Testis (tissue), 3 donors: ENCODE results near the gene TAS2R4. TPM values are rescaled to one million over a fixed set of nuclear protein-coding genes. Genes with fewer than 3 reads are reported as not detected.
"Not testable (repeated sequence)": the region's sequence is repeated elsewhere in the genome, so short reads cannot be mapped to it uniquely, and the experiment has no call there.

Experiments used
- DNase-seq: peaks from one replicate; pipeline ENCODE4 v3.0.0-alpha.2; 2019
- H3K27ac ChIP-seq, 2 donors: fragments of 200-600 bp; sonication (generic); one replicate each; pipeline ENCODE4 v1.5.1; 2019
- H3K27me3 ChIP-seq: fragments of 200-600 bp; sonication (generic); one replicate; pipeline ENCODE4 v1.5.1; 2019
- H3K36me3 ChIP-seq: fragments of 200-600 bp; sonication (generic); one replicate; pipeline ENCODE4 v1.5.1; 2017; ENCODE audit warnings: low read depth; ENCODE audit errors: missing control alignments
- H3K4me1 ChIP-seq: fragments of 200-600 bp; sonication (generic); one replicate; pipeline ENCODE4 v1.5.1; 2019
- H3K4me3 ChIP-seq, 2 donors: fragments of 200-600 bp; sonication (generic); one replicate each; pipeline ENCODE4 v1.5.1; 2017 to 2019
- H3K9me3 ChIP-seq: fragments of 200-600 bp; sonication (generic); one replicate; pipeline ENCODE4 v1.5.1; 2017
- POLR2A ChIP-seq: fragments of 450-650 bp; IDR thresholded peaks from one replicate; pipeline ENCODE4 v1.6.1; 2017; ENCODE audit warnings: antibody characterized with exemption, mild to moderate bottlenecking, moderate library complexity
- WGBS, 2 donors: methylation state at CpG; one replicate each; pipeline ENCODE4 v1.1.5; 2018; 5-methylcytosine and 5-hydroxymethylcytosine counted together
- intact Hi-C: fragments of 100-400 bp; cut with DNase I; formaldehyde crosslinking; loops from one replicate; pipeline ENCODE4 v1.15.1; 2023; ENCODE audit warnings: low total_unique reads
- polyA plus RNA-seq: library from polyadenylated mRNA; stranded (reverse); fragments of 350-450 nt; fragmentation: Illumina TruSeq; extraction: RNeasy Lipid Tissue Mini Kit (QIAGEN cat#74804); gene quantifications from one replicate; pipeline ENCODE4 v1.2.3, GENCODE V29; 2014; ENCODE audit warnings: low read depth, low replicate concordance; ENCODE audit not compliant: insufficient read depth
- total RNA-seq, 2 donors: library from RNA; depleted of rRNA; stranded (reverse); fragments of >200 nt; gene quantifications; one replicate each; pipeline ENCODE4 v1.2.3, GENCODE V29; 2016
- TF ChIP-seq, protein P1 (sequence below), 3 experiments: fragments of 450-650 bp in 2 of 3; fragments of 200-600 bp in 1 of 3; sonication (generic) in 1 of 3; IDR thresholded peaks; one replicate each; pipeline ENCODE4 v1.5.1; 2016 to 2019; ENCODE audit warnings: antibody characterized with exemption in 3 of 3, mild to moderate bottlenecking in 2 of 3, moderate library complexity in 1 of 3

TAS2R4 gene
- total and polyA plus RNA-seq, 3 donors from 2014 or later, result 0.71 to 8.2 (median 6.8) TPM

DNA sequence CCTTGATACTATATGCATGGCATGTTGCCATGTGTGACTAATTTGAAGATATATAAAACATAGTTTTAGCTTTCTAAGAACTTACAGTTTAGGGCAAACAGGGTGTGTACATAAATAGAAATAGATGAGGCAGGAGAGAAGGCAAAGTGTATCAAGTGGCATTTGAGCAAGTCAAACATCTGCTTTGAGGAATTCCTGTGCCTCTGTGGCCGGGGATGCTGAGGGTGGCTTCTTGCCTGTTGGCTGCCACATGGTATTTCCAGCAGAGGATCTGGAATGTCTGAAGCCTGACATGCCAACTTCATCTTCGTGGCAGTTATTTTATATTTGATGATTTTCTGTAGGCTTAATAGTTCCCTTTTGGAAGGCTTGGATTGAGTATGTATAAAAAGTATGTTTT is 32.3 kb upstream of the TAS2R4 start:
- Histone ChIP-seq H3K9me3 (no peaks in the 10 kb centered on the region), H3K36me3 (no peaks in the 10 kb centered on the region), H3K27me3 (no peaks in the 10 kb centered on the region), H3K4me1 (peaks cover 9% of the 10 kb centered on the region), H3K4me3 (no peak overlapping the region), H3K27ac (no peak overlapping the region)
- DNase-seq, result no peak
- 78 to 87% methylated on average over 2 of the region's 2 CpGs for WGBS, 2 donors
- no peak for TF ChIP-seq POLR2A
- TF ChIP-seq, protein P1, sequence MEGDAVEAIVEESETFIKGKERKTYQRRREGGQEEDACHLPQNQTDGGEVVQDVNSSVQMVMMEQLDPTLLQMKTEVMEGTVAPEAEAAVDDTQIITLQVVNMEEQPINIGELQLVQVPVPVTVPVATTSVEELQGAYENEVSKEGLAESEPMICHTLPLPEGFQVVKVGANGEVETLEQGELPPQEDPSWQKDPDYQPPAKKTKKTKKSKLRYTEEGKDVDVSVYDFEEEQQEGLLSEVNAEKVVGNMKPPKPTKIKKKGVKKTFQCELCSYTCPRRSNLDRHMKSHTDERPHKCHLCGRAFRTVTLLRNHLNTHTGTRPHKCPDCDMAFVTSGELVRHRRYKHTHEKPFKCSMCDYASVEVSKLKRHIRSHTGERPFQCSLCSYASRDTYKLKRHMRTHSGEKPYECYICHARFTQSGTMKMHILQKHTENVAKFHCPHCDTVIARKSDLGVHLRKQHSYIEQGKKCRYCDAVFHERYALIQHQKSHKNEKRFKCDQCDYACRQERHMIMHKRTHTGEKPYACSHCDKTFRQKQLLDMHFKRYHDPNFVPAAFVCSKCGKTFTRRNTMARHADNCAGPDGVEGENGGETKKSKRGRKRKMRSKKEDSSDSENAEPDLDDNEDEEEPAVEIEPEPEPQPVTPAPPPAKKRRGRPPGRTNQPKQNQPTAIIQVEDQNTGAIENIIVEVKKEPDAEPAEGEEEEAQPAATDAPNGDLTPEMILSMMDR (IDR thresholded peaks at IDR 0.05), result no peak
- intact Hi-C loops, result no loop called here

GRCh38 chr7:141748396-141748795 is 28.1 kb upstream of the TAS2R4 start:
- Histone ChIP-seq H3K4me1 (no peaks in the 10 kb centered on the region), H3K36me3 (no peaks in the 10 kb centered on the region), H3K4me3 (no peak overlapping the region), H3K9me3 (no peaks in the 10 kb centered on the region), H3K27me3 (no peaks in the 10 kb centered on the region), H3K27ac (no peak overlapping the region)
- 90 to 93% methylated on average over 2 of the region's 2 CpGs for WGBS, 2 donors
- DNase-seq, result no peak
- TF ChIP-seq, protein P1 (IDR thresholded peaks at IDR 0.05), result no peak
- no peak for TF ChIP-seq POLR2A
- intact Hi-C loops, result no loop called here

GRCh38 chr7:141751904-141752303 is 24.6 kb upstream of the TAS2R4 start:
- H3K9me3 ChIP-seq, H3K4me3 ChIP-seq, intact Hi-C loops, H3K27ac ChIP-seq, DNase-seq, H3K36me3 ChIP-seq, H3K27me3 ChIP-seq, H3K4me1 ChIP-seq: not testable (repeated sequence)
- WGBS, 2 donors, result 97 to 98% methylated on average over 10 of the region's 10 CpGs

DNA sequence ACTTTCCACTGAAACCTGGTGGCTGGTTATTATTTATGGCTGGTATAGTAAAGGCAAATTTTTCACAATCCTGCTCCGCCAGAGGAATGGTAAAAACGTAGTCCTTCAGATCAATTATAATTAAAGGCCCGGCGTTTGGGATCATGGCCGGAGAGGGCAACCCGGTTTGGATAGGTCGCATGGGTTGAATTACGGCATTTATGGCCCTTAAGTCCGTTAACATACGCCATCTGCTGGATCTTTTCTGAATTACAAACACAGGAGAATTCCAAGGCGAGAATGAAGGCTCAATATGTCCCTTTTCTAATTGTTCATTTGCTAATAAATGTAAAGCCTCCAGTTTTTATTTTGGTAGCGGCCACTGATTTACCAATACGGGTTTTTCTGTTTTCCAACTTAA is 23.8 kb upstream of the TAS2R4 start:
- Histone ChIP-seq H3K27ac (no peak overlapping the region), H3K36me3 (no peaks in the 10 kb centered on the region), H3K27me3 (no peaks in the 10 kb centered on the region), H3K4me1 (no peaks in the 10 kb centered on the region), H3K4me3 (no peak overlapping the region), H3K9me3 (no peaks in the 10 kb centered on the region)
- DNase-seq, result no peak
- intact Hi-C loops, result no loop called here
- TF ChIP-seq POLR2A, result no peak
- TF ChIP-seq, protein P1 (IDR thresholded peaks at IDR 0.05), result peak in 1 of 3 experiments; percentile 13
- WGBS, 2 donors, result 94 to 95% methylated on average over 13 of the region's 13 CpGs

DNA sequence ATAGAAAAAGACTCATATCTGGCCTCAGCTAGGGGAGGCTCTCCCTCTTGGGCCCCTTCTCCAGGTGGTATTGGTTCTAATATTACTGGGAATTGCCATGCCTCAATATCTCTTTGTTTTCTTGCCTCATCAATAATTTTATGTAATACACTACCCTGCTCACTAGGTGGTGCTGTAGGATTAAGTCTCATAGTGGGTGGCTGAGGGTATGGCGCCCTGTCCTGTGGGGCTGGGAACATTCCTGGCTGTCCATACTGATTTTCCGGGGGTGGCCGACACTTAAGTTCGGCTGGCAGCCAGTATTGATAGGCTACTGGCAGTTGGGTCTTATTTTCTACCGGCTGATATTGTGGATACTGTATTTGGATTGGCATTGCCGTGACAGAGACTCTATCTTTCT is 21.5 kb upstream of the TAS2R4 start:
- Histone ChIP-seq H3K36me3 (no peaks in the 10 kb centered on the region), H3K4me3 (no peak overlapping the region), H3K27ac (no peak overlapping the region), H3K4me1 (no peaks in the 10 kb centered on the region), H3K27me3 (no peaks in the 10 kb centered on the region), H3K9me3 (no peaks in the 10 kb centered on the region)
- 90 to 95% methylated on average over 6 of the region's 6 CpGs for WGBS, 2 donors
- DNase-seq, result no peak
- intact Hi-C loops, result no loop called here
- TF ChIP-seq, protein P1 (IDR thresholded peaks at IDR 0.05), result peak in 2 of 3 experiments; percentile 26 to 43
- TF ChIP-seq POLR2A, result no peak
